Measurements from ENCODE around the gene ADRA2C.

The ADRA2C gene

GRCh38 chr4:3774253-3774883 is 8.2 kb downstream of the ADRA2C start:
- Histone ChIP-seq H3K27me3 (ENCODE audit: insufficient read depth, low read length) (no peaks in the 10 kb centered on the region; the same call in 1 of the 2 replicates), H3K36me3 (ENCODE audit: insufficient read depth, low read depth, low read length) (no peaks in the 10 kb centered on the region), H3K9me3 (ENCODE audit: insufficient read depth, low read depth, low read length) (no peaks in the 10 kb centered on the region), H3K9ac (ENCODE audit: low read depth, low read length) (no peak overlapping the region), H3K27ac (ENCODE audit: low read length) (no peak overlapping the region), H3K4me1 (ENCODE audit: insufficient read depth, low read length) (no peaks in the 10 kb centered on the region), H3K4me3 (ENCODE audit: low read length) (no peak overlapping the region)

- Histone ChIP-seq H3K27me3 (ENCODE audit: insufficient read depth, low read length) (no peaks in the 10 kb centered on the region; the same call in 1 of the 2 replicates), H3K4me1 (ENCODE audit: insufficient read depth, low read length) (no peaks in the 10 kb centered on the region), H3K9ac (ENCODE audit: low read depth, low read length) (no peak overlapping the region), H3K27ac (ENCODE audit: low read length) (no peak overlapping the region), H3K36me3 (ENCODE audit: insufficient read depth, low read depth, low read length) (no peaks in the 10 kb centered on the region), H3K9me3 (ENCODE audit: insufficient read depth, low read depth, low read length) (no peaks in the 10 kb centered on the region), H3K4me3 (ENCODE audit: low read length) (no peak overlapping the region)
Observed at GRCh38 chr4:3775005-3775404, 8.8 kb downstream of the ADRA2C start.

- no peaks in the 10 kb centered on the region for H3K4me1 ChIP-seq (ENCODE audit: insufficient read depth, low read length)
- H3K36me3 ChIP-seq (ENCODE audit: insufficient read depth, low read depth, low read length), result no peaks in the 10 kb centered on the region
- no peak overlapping the region for H3K27ac ChIP-seq (ENCODE audit: low read length)
- no peaks in the 10 kb centered on the region for H3K9me3 ChIP-seq (ENCODE audit: insufficient read depth, low read depth, low read length)
- H3K27me3 ChIP-seq (ENCODE audit: insufficient read depth, low read length), result no peaks in the 10 kb centered on the region; the same call in 1 of the 2 replicates
- no peak overlapping the region for H3K9ac ChIP-seq (ENCODE audit: low read depth, low read length)
- no peak overlapping the region for H3K4me3 ChIP-seq (ENCODE audit: low read length)
Observed at GRCh38 chr4:3775576-3775975, 9.4 kb downstream of the ADRA2C start.

GRCh38 chr4:3776166-3777032 is 10.2 kb downstream of the ADRA2C start:
- Histone ChIP-seq H3K4me3 (ENCODE audit: low read length) (no peak overlapping the region), H3K27me3 (ENCODE audit: insufficient read depth, low read length) (no peaks in the 10 kb centered on the region; the same call in 1 of the 2 replicates), H3K9ac (ENCODE audit: low read depth, low read length) (no peak overlapping the region), H3K9me3 (ENCODE audit: insufficient read depth, low read depth, low read length) (no peaks in the 10 kb centered on the region), H3K27ac (ENCODE audit: low read length) (no peak overlapping the region), H3K4me1 (ENCODE audit: insufficient read depth, low read length) (no peaks in the 10 kb centered on the region), H3K36me3 (ENCODE audit: insufficient read depth, low read depth, low read length) (no peaks in the 10 kb centered on the region)

GRCh38 chr4:3777033-3777390 is 10.8 kb downstream of the ADRA2C start:
- H3K27ac ChIP-seq (ENCODE audit: low read length), result no peak overlapping the region
- no peak overlapping the region for H3K9ac ChIP-seq (ENCODE audit: low read depth, low read length)
- H3K9me3 ChIP-seq (ENCODE audit: insufficient read depth, low read depth, low read length), result no peaks in the 10 kb centered on the region
- no peaks in the 10 kb centered on the region for H3K4me1 ChIP-seq (ENCODE audit: insufficient read depth, low read length)
- no peaks in the 10 kb centered on the region; the same call in 1 of the 2 replicates for H3K27me3 ChIP-seq (ENCODE audit: insufficient read depth, low read length)
- H3K4me3 ChIP-seq (ENCODE audit: low read length), result no peak overlapping the region
- no peaks in the 10 kb centered on the region for H3K36me3 ChIP-seq (ENCODE audit: insufficient read depth, low read depth, low read length)

GRCh38 chr4:3777669-3778068 is 11.5 kb downstream of the ADRA2C start:
- Histone ChIP-seq H3K36me3 (ENCODE audit: insufficient read depth, low read depth, low read length) (no peaks in the 10 kb centered on the region), H3K9me3 (ENCODE audit: insufficient read depth, low read depth, low read length) (no peaks in the 10 kb centered on the region), H3K27ac (ENCODE audit: low read length) (no peak overlapping the region), H3K4me3 (ENCODE audit: low read length) (no peak overlapping the region), H3K9ac (ENCODE audit: low read depth, low read length) (no peak overlapping the region), H3K27me3 (ENCODE audit: insufficient read depth, low read length) (no peaks in the 10 kb centered on the region; the same call in 1 of the 2 replicates), H3K4me1 (ENCODE audit: insufficient read depth, low read length) (no peaks in the 10 kb centered on the region)

- Histone ChIP-seq H3K36me3 (ENCODE audit: insufficient read depth, low read depth, low read length) (no peaks in the 10 kb centered on the region), H3K4me1 (ENCODE audit: insufficient read depth, low read length) (no peaks in the 10 kb centered on the region), H3K9me3 (ENCODE audit: insufficient read depth, low read depth, low read length) (no peaks in the 10 kb centered on the region), H3K9ac (ENCODE audit: low read depth, low read length) (no peak overlapping the region), H3K27ac (ENCODE audit: low read length) (no peak overlapping the region), H3K27me3 (ENCODE audit: insufficient read depth, low read length) (no peaks in the 10 kb centered on the region; the same call in 1 of the 2 replicates), H3K4me3 (ENCODE audit: low read length) (no peak overlapping the region)
Observed at GRCh38 chr4:3779509-3779908, 13.3 kb downstream of the ADRA2C start.

- H3K4me1 ChIP-seq (ENCODE audit: insufficient read depth, low read length), result no peaks in the 10 kb centered on the region
- H3K4me3 ChIP-seq (ENCODE audit: low read length), result no peak overlapping the region
- H3K9me3 ChIP-seq (ENCODE audit: insufficient read depth, low read depth, low read length), result no peaks in the 10 kb centered on the region
- no peaks in the 10 kb centered on the region for H3K36me3 ChIP-seq (ENCODE audit: insufficient read depth, low read depth, low read length)
- H3K27me3 ChIP-seq (ENCODE audit: insufficient read depth, low read length), result no peaks in the 10 kb centered on the region; the same call in 1 of the 2 replicates
- no peak overlapping the region for H3K9ac ChIP-seq (ENCODE audit: low read depth, low read length)
- no peak overlapping the region for H3K27ac ChIP-seq (ENCODE audit: low read length)
Observed at GRCh38 chr4:3780347-3781171, 14.4 kb downstream of the ADRA2C start.

GRCh38 chr4:3781193-3781886 is 15.2 kb downstream of the ADRA2C start:
- Histone ChIP-seq H3K4me1 (ENCODE audit: insufficient read depth, low read length) (no peaks in the 10 kb centered on the region), H3K27me3 (ENCODE audit: insufficient read depth, low read length) (no peaks in the 10 kb centered on the region; the same call in 1 of the 2 replicates), H3K27ac (ENCODE audit: low read length) (no peak overlapping the region), H3K36me3 (ENCODE audit: insufficient read depth, low read depth, low read length) (no peaks in the 10 kb centered on the region), H3K9me3 (ENCODE audit: insufficient read depth, low read depth, low read length) (no peaks in the 10 kb centered on the region), H3K4me3 (ENCODE audit: low read length) (no peak overlapping the region), H3K9ac (ENCODE audit: low read depth, low read length) (no peak overlapping the region)

GRCh38 chr4:3781997-3782930 is 16.1 kb downstream of the ADRA2C start:
- H3K27me3 ChIP-seq (ENCODE audit: insufficient read depth, low read length), result no peaks in the 10 kb centered on the region; the same call in 1 of the 2 replicates
- H3K4me3 ChIP-seq (ENCODE audit: low read length), result no peak overlapping the region
- no peaks in the 10 kb centered on the region for H3K4me1 ChIP-seq (ENCODE audit: insufficient read depth, low read length)
- H3K27ac ChIP-seq (ENCODE audit: low read length), result no peak overlapping the region
- H3K36me3 ChIP-seq (ENCODE audit: insufficient read depth, low read depth, low read length), result no peaks in the 10 kb centered on the region
- no peak overlapping the region for H3K9ac ChIP-seq (ENCODE audit: low read depth, low read length)
- no peaks in the 10 kb centered on the region for H3K9me3 ChIP-seq (ENCODE audit: insufficient read depth, low read depth, low read length)

All from iPS-20b (cell line).